Kidney (tissue), 14 donors: ENCODE measurements around the gene NBEAL2. TPM values are rescaled to one million over a fixed set of nuclear protein-coding genes. Genes with fewer than 3 reads are reported as not detected.

ENCODE experiments used
- DNase-seq, 5 donors: peaks; one replicate each; pipeline ENCODE4 v3.0.0-alpha.2; 2013 to 2020
- FAIRE-seq: peaks from 2 replicates; lab custom pipeline; 2012; peaks lifted over from hg19 to GRCh38; lab: Jason Lieb, UNC
- H3K27ac ChIP-seq, 2 donors: one replicate each; pipeline ENCODE4 v1.7.0; 2013; ENCODE audit warnings: low read depth in 2 of 2, low read length in 2 of 2, inconsistent platforms in 1 of 2
- H3K27me3 ChIP-seq: one replicate; pipeline ENCODE4 v1.7.1; 2013; ENCODE audit warnings: low read length, inconsistent platforms; ENCODE audit not compliant: control insufficient read depth, insufficient read depth
- H3K36me3 ChIP-seq, 3 donors: one replicate each; pipeline versions ENCODE4 v1.7.0 to v1.7.1; 2013; ENCODE audit warnings: low read length in 3 of 3, control low read depth in 1 of 3, inconsistent platforms in 1 of 3; ENCODE audit not compliant: insufficient read depth in 3 of 3, control insufficient read depth in 2 of 3
- H3K4me1 ChIP-seq, 3 donors: one replicate each; pipeline versions ENCODE4 v1.7.0 to v1.7.1; 2013; ENCODE audit warnings: low read length in 3 of 3, inconsistent platforms in 1 of 3, low read depth in 1 of 3; ENCODE audit not compliant: control insufficient read depth in 2 of 3, insufficient read depth in 2 of 3
- H3K4me3 ChIP-seq, 3 donors: one replicate each; pipeline versions ENCODE4 v1.7.0 to v1.8.1; 2013; ENCODE audit warnings: low read length in 3 of 3, control low read depth in 1 of 3, inconsistent platforms in 1 of 3
- H3K9ac ChIP-seq, 3 donors: one replicate each; pipeline versions ENCODE4 v1.7.0 to v1.7.1; 2013; ENCODE audit warnings: low read length in 3 of 3, control low read depth in 1 of 3, inconsistent platforms in 1 of 3
- H3K9me3 ChIP-seq, 3 donors: one replicate each; pipeline versions ENCODE4 v1.7.0 to v1.7.1; 2013; ENCODE audit warnings: low read length in 3 of 3, control low read depth in 1 of 3, inconsistent platforms in 1 of 3; ENCODE audit not compliant: control insufficient read depth in 2 of 3, insufficient read depth in 1 of 3
- CTCF ChIP-seq: IDR thresholded peaks from 3 replicates; pipeline ENCODE4 v1.5.1; 2012; ENCODE audit warnings: mild to moderate bottlenecking, moderate library complexity, borderline replicate concordance; ENCODE audit not compliant: insufficient read depth; ENCODE audit errors: extremely low read depth
- intact Hi-C: fragments of 100-400 bp; cut with DNase I; formaldehyde crosslinking; loops from one replicate; pipeline ENCODE4 v1.11.1; 2022
- polyA plus RNA-seq: library from polyadenylated mRNA; stranded (reverse); fragments of 350-450 nt; fragmentation: Illumina TruSeq; extraction: RNeasy Lipid Tissue Mini Kit (QIAGEN cat#74804); gene quantifications from one replicate; pipeline ENCODE4 v1.2.3, GENCODE V29; 2014; ENCODE audit warnings: low read depth, low replicate concordance; ENCODE audit not compliant: insufficient read depth
- total RNA-seq: library from RNA; stranded (reverse); fragmentation: NEBNext Ultra II Directional; extraction: Animal tissue kit (Norgen Biotek cat#: 25700); gene quantifications from one replicate; pipeline ENCODE4 v1.2.1, GENCODE V29; 2021
- donor health status: control.
- donor health status: control.
- donor health status: control.
- donor health status: control.
- donor health status: control.
- donor health status: DM: yes; HTN: yes; CAD: no.
- donor health status: Normal renal cell carcinoma (clear cell type).

Gene NBEAL2
- total and polyA plus RNA-seq, 2 donors from 2014 or later, result 25.7 to 82.8 TPM

GRCh38 chr3:46985588-46985987 is 6.1 kb downstream of the NBEAL2 start:
- Histone ChIP-seq H3K9ac (no peak overlapping the region), H3K27ac (no peak overlapping the region), H3K36me3 (peaks cover 0 to 2% (median 0%) of the 10 kb centered on the region in 3 donors), H3K4me1 (peaks cover 0 to 29% (median 0%) of the 10 kb centered on the region in 3 donors), H3K9me3 (no peaks in the 10 kb centered on the region), H3K27me3 (no peaks in the 10 kb centered on the region), H3K4me3 (no peak overlapping the region)
- DNase-seq (peak in 1 of 5 donors; percentile 66), FAIRE-seq (no peak)
- no peak for TF ChIP-seq CTCF
- intact Hi-C loops, result no loop called here

- H3K36me3 ChIP-seq, result peaks cover 0 to 2% (median 0%) of the 10 kb centered on the region in 3 donors
- H3K4me3 ChIP-seq, result no peak overlapping the region
- H3K27ac ChIP-seq, result no peak overlapping the region
- H3K27me3 ChIP-seq, result no peaks in the 10 kb centered on the region
- intact Hi-C loops, result no loop called here
- H3K9ac ChIP-seq, result no peak overlapping the region
- no peaks in the 10 kb centered on the region for H3K9me3 ChIP-seq
- DNase-seq (peak in 1 of 5 donors; percentile 11), FAIRE-seq (no peak)
- no peak for TF ChIP-seq CTCF
- H3K4me1 ChIP-seq, result peaks cover 0 to 26% (median 0%) of the 10 kb centered on the region in 3 donors
Measured at GRCh38 chr3:46986055-46986730, 6.7 kb downstream of the NBEAL2 start.

GRCh38 chr3:46986782-46987310 is 7.4 kb downstream of the NBEAL2 start:
- FAIRE-seq, result no peak
- no peak overlapping the region for H3K27ac ChIP-seq
- peak in 1 of 5 donors; percentile 52 for DNase-seq

More at GRCh38 chr3:46986782-46987310, 7.4 kb downstream of the NBEAL2 start:
- Histone ChIP-seq H3K9me3 (no peaks in the 10 kb centered on the region), H3K36me3 (peaks cover 0 to 2% (median 2%) of the 10 kb centered on the region in 3 donors), H3K27me3 (no peaks in the 10 kb centered on the region), H3K4me1 (peaks cover 0 to 21% (median 0%) of the 10 kb centered on the region in 3 donors), H3K9ac (no peak overlapping the region), H3K4me3 (no peak overlapping the region)
- no peak for TF ChIP-seq CTCF
- intact Hi-C loops, result no loop called here
